Mammary epithelial cell (primary cell): ENCODE measurements around the gene SCCPDH.

Source experiments
- EZH2 ChIP-seq: IDR thresholded peaks from 2 replicates; pipeline ENCODE4 v1.6.1; 2012; ENCODE audit warnings: low read length, inconsistent platforms, borderline replicate concordance
- TF ChIP-seq, protein P1 (sequence below), 2 donors: IDR thresholded peaks in 1 of 2; conservative IDR thresholded peaks in 1 of 2; 2 replicates each; pipeline ENCODE4 v1.5.1; 2011 to 2012; ENCODE audit warnings: inconsistent platforms in 2 of 2, low read length in 2 of 2, mild to moderate bottlenecking in 2 of 2, control low read depth in 1 of 2, low read depth in 1 of 2; ENCODE audit not compliant: insufficient read depth in 1 of 2; ENCODE audit errors: extremely low read depth in 1 of 2

DNA sequence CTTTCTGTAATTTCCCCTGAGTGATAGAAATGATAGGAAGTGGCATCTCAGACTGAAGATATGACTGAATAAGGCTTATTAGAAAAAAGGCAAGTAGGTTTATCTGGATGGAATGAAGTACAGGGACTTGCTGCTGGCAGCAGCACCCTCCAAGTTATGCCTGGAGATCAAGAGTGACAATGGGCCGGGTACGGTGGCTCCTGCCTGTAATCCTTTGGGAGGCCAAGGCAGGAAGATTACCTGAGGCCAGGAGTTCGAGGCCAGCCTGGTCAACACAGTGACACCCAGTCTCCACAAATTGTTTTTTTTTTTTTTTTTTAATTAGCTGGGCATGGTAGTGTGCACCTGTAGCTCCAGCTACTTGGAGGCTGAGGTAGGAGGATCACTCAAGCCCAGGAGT is 87.8 kb downstream of the SCCPDH start:
- no peak for TF ChIP-seq EZH2
- TF ChIP-seq, protein P1, sequence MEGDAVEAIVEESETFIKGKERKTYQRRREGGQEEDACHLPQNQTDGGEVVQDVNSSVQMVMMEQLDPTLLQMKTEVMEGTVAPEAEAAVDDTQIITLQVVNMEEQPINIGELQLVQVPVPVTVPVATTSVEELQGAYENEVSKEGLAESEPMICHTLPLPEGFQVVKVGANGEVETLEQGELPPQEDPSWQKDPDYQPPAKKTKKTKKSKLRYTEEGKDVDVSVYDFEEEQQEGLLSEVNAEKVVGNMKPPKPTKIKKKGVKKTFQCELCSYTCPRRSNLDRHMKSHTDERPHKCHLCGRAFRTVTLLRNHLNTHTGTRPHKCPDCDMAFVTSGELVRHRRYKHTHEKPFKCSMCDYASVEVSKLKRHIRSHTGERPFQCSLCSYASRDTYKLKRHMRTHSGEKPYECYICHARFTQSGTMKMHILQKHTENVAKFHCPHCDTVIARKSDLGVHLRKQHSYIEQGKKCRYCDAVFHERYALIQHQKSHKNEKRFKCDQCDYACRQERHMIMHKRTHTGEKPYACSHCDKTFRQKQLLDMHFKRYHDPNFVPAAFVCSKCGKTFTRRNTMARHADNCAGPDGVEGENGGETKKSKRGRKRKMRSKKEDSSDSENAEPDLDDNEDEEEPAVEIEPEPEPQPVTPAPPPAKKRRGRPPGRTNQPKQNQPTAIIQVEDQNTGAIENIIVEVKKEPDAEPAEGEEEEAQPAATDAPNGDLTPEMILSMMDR (conservative IDR thresholded peaks at IDR 0.05 in 1 of 2, IDR thresholded peaks at IDR 0.05 in 1 of 2; ENCODE audit: extremely low read depth in 1 of 2, insufficient read depth in 1 of 2, low read depth in 1 of 2, low read length in 2 of 2): no peak
